Uterus (tissue), 4 donors: ENCODE results near the gene BAIAP2. TPM values are rescaled to one million over a fixed set of nuclear protein-coding genes. Genes with fewer than 3 reads are reported as not detected.

Experiments used
- DNase-seq, 2 donors: peaks; one replicate each; pipeline ENCODE4 v3.0.0-alpha.2; 2019 to 2020
- H3K27ac ChIP-seq, 2 donors: fragments of 200-600 bp; sonication (generic); 1 replicate in 1 of 2; 2 replicates in 1 of 2; pipeline ENCODE4 v1.5.1; 2016 to 2018
- H3K27me3 ChIP-seq, 2 donors: fragments of 200-600 bp; sonication (generic); one replicate each; pipeline ENCODE4 v1.5.1; 2018 to 2019; ENCODE audit warnings: control low read depth in 1 of 2
- H3K36me3 ChIP-seq, 2 donors: fragments of 200-600 bp; sonication (generic); one replicate each; pipeline ENCODE4 v1.5.1; 2019; ENCODE audit warnings: control low read depth in 1 of 2
- H3K4me1 ChIP-seq, 2 donors: fragments of 200-600 bp; sonication (generic); one replicate each; pipeline ENCODE4 v1.5.1; 2018 to 2019; ENCODE audit warnings: control low read depth in 1 of 2
- H3K4me3 ChIP-seq, 2 donors: fragments of 200-600 bp; sonication (generic); 1 replicate in 1 of 2; 2 replicates in 1 of 2; pipeline ENCODE4 v1.5.1; 2018 to 2019; ENCODE audit warnings: mild to moderate bottlenecking in 1 of 2
- H3K9me3 ChIP-seq, 2 donors: fragments of 200-600 bp; sonication (generic); one replicate each; pipeline ENCODE4 v1.5.1; 2019; ENCODE audit warnings: control low read depth in 1 of 2
- CTCF ChIP-seq, 4 experiments: fragments of 200-600 bp in 2 of 4; fragments of 450-650 bp in 2 of 4; sonication (generic) in 2 of 4; IDR thresholded peaks; one replicate each; pipeline ENCODE4 v1.5.1; 2016 to 2019; ENCODE audit warnings: antibody characterized with exemption in 4 of 4, mild to moderate bottlenecking in 2 of 4, moderate library complexity in 1 of 4
- POLR2A ChIP-seq, 2 donors: fragments of 450-650 bp; IDR thresholded peaks; one replicate each; pipeline ENCODE4 v1.6.1; 2016; ENCODE audit warnings: antibody characterized with exemption in 2 of 2, mild to moderate bottlenecking in 1 of 2, moderate library complexity in 1 of 2
- intact Hi-C: fragments of 100-400 bp; cut with DNase I; formaldehyde crosslinking; loops from one replicate; pipeline ENCODE4 v1.15.1; 2023; ENCODE audit warnings: low total_unique reads
- total RNA-seq, 4 donors: library from RNA; depleted of rRNA in 3 of 4; stranded (reverse); fragments of >200 nt in 3 of 4; gene quantifications; one replicate each; pipeline versions ENCODE4 v1.1.0 to v1.2.4, GENCODE V29; 2014 to 2023
- donor health status: DM: yes; HTN: yes; CAD: no.

Gene BAIAP2
- total RNA-seq, 4 donors from 2014 or later, result 16.5 to 70.7 (median 45.8) TPM

- Histone ChIP-seq H3K27ac (no peak overlapping the region), H3K4me1 (no peaks in the 10 kb centered on the region), H3K36me3 (no peaks in the 10 kb centered on the region), H3K4me3 (no peak overlapping the region), H3K9me3 (no peaks in the 10 kb centered on the region), H3K27me3 (no peaks in the 10 kb centered on the region)
- no peak for DNase-seq
- intact Hi-C loops, result no loop called here
- TF ChIP-seq CTCF (IDR thresholded peaks at IDR 0.05), result no peak
- TF ChIP-seq POLR2A (IDR thresholded peaks at IDR 0.05), result no peak
Observed at GRCh38 chr17:81063106-81064093, 28.4 kb downstream of the BAIAP2 start.

GRCh38 chr17:81064678-81065475 is 29.9 kb downstream of the BAIAP2 start:
- no peak overlapping the region for H3K27ac ChIP-seq
- no peaks in the 10 kb centered on the region for H3K4me1 ChIP-seq
- H3K4me3 ChIP-seq, result no peak overlapping the region

GRCh38 chr17:81065500-81065899 is 30.5 kb downstream of the BAIAP2 start:
- Histone ChIP-seq H3K27ac (no peak overlapping the region), H3K4me1 (no peaks in the 10 kb centered on the region), H3K4me3 (no peak overlapping the region), H3K9me3 (no peaks in the 10 kb centered on the region), H3K36me3 (no peaks in the 10 kb centered on the region), H3K27me3 (no peaks in the 10 kb centered on the region)
- DNase-seq, result no peak
- TF ChIP-seq CTCF (IDR thresholded peaks at IDR 0.05) (no peak), POLR2A (IDR thresholded peaks at IDR 0.05) (no peak)
- intact Hi-C loops, result no loop called here

More at GRCh38 chr17:81064678-81065475, 29.9 kb downstream of the BAIAP2 start:
- intact Hi-C loops, result no loop called here
- TF ChIP-seq POLR2A (IDR thresholded peaks at IDR 0.05) (no peak), CTCF (IDR thresholded peaks at IDR 0.05) (no peak)
- H3K9me3 ChIP-seq, result no peaks in the 10 kb centered on the region
- no peaks in the 10 kb centered on the region for H3K36me3 ChIP-seq
- no peaks in the 10 kb centered on the region for H3K27me3 ChIP-seq
- no peak for DNase-seq

- Histone ChIP-seq H3K27me3 (no peaks in the 10 kb centered on the region), H3K27ac (no peak overlapping the region), H3K9me3 (no peaks in the 10 kb centered on the region), H3K36me3 (no peaks in the 10 kb centered on the region), H3K4me1 (no peaks in the 10 kb centered on the region), H3K4me3 (no peak overlapping the region)
- DNase-seq, result no peak
- TF ChIP-seq POLR2A (IDR thresholded peaks at IDR 0.05) (no peak), CTCF (IDR thresholded peaks at IDR 0.05) (no peak)
- intact Hi-C loops, result no loop called here
Observed at GRCh38 chr17:81066072-81066471, 31.1 kb downstream of the BAIAP2 start.
